HG03378 (cell line): ENCODE data around the gene SCUBE1.

ENCODE experiments used
- ATAC-seq: cut with Tn5 transposase; IDR thresholded peaks from one replicate; pipeline ENCODE4 v1.9.1; 2021; ENCODE audit warnings: mild to moderate bottlenecking, moderate library complexity; ENCODE audit not compliant: unreplicated experiment

The SCUBE1 gene

DNA sequence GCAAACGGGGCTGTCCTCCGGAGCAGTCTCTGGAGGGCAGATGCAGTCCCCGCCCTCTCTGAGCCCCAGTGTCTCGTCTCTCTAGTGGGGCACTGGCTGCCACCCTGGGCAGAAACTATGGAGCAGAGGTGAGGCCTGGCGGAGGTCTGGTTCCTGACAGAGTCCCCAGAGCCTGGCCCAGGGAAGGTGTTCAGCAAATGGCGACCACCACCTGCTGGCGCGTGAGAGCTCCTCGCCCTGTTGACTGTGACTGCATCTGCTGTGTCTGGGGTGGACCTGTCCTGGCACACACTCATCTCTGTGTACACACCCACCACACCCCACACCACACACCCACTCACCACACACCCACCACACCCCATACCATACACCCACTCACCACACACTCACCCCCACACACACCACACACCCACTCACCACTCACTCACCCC lies 137.9 kb downstream of the SCUBE1 start:
- no peak for ATAC-seq

GRCh38 chr22:43203471-43203981 lies 139.6 kb downstream of the SCUBE1 start:
- ATAC-seq: no peak

DNA sequence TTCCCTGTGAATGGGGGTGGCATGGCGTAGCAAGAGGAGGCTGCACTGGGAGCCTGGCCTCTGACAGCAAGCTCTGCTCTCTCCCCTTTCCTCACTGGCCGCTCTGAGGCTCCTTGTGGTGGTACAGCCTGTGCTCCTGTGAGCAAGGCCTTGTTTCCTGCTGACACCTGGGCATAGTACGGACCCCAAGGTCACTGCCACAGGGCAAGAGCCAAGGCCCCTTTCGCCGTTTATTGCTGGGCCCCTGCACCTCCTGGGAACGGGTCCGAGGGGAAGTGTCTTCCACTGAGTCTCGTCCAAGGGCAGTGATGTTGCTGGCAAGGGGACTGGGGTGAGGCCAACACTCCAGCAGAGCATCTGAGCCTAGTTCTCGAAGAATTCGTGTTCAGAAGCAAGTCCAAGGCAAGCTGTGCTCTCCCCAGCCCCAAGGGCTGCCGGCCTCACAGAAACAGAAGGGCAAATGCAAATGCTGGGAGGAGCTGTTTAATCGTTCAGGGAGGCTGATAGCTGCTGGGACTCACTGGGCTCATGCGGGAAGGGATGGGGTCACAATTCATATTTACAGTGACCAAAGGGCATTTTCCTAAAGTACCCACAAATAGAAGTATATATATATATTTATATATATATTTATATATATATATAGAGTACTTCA lies 140.3 kb downstream of the SCUBE1 start:
- no peak for ATAC-seq

DNA sequence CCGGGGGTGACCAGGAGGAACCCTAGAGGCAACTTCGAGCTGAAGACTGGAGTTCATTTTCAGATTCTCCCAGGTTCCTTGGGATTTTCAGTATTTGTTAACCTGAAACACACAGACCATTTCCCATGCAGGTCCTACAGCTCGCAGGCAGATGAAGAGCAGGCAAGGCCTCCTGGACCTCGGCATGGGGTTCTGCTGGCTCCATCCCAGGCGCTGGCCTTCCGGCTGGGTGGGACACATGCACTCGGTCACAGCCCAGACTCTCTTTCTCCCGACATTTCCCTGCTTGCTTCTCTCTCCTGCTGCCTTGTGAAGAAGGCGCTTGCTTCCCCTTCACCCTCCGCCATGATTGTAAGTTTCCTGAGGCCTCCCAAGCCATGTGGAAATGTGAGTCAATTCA lies 140.8 kb downstream of the SCUBE1 start:
- ATAC-seq: no peak

DNA sequence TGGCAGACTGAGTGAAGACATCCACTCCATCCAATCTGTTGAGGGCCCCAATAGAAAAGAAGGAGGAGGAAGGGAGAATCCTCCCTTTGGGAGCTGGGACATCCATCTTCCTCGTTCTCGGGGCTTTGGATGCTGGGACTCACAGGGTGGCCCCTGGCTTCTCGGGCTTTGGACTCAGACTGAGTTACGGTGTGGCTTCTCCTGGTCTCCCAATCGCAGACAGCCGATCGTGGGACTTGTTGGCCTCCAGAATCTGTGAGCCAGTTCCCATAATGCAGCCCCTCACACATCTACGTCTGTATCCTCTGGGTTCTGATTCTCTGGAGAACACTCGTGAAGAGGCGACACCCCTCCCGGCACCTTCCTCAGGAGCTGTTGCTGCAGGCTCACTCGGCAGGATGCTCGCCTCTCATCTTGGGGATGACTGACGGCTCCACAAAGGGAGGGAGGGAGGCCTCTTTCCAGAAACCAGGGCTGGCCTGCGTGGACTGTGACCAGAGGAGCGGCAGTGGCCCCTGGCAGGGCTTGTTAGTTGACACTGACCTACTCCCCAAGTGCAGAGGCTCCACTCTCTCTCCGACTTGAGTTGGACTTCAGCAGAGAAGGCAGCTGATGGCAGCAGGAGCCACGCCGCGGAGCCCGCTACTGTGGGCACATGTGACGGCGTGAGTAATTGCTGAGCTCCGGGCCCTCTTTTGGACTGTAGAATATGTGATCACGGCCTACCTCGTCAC lies 141.5 kb downstream of the SCUBE1 start:
- no peak for ATAC-seq

DNA sequence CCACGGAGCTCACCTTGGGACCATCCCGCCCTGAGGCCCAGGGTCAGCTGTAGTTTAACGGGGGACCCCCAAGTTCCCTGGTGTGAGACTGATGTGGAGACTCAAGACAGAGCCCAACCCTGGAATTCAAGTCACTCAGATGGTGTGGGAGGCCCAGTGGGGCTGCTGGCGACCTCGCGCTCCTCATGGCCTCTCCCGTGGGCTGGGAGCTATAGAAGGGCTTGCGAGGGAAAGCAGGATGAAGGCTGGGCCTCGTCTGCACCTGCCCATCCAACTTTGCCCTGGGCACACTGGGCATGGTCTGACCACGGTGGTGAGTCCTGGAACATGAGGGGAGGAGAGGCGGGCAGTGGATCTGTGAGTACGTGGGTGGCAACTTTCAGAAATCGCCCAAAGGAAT lies 142.6 kb downstream of the SCUBE1 start:
- ATAC-seq: no peak

DNA sequence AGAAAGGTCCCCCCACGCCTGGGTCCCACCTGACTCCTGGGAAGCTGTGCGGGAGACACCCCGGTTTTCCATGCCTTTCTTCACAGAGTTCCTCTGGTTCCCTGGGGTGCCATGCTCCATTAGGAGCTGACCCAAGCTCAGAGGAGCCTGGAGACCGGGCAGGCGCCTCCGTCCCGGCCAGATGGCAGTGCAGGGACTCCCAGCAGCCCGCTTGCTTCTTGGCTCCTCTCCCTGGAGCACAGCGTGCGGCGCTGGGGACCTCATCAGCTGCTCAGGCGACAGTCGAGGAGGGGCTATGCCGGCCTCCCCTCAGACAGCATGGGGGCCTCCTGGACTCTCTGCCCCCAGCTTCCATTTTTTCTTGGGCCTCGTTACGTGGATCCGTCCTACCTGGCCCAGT lies 143.1 kb downstream of the SCUBE1 start:
- no peak for ATAC-seq

GRCh38 chr22:43199541-43199940 lies 143.6 kb downstream of the SCUBE1 start:
- ATAC-seq: no peak

GRCh38 chr22:43198936-43199335 lies 144.2 kb downstream of the SCUBE1 start:
- no peak for ATAC-seq

GRCh38 chr22:43198126-43198525 lies 145.0 kb downstream of the SCUBE1 start:
- ATAC-seq: no peak

- no peak for ATAC-seq
These were observed 145.8 kb downstream of the SCUBE1 start for GRCh38 chr22:43197271-43197941.

GRCh38 chr22:43191831-43192230 lies 151.3 kb downstream of the SCUBE1 start:
- no peak for ATAC-seq

DNA sequence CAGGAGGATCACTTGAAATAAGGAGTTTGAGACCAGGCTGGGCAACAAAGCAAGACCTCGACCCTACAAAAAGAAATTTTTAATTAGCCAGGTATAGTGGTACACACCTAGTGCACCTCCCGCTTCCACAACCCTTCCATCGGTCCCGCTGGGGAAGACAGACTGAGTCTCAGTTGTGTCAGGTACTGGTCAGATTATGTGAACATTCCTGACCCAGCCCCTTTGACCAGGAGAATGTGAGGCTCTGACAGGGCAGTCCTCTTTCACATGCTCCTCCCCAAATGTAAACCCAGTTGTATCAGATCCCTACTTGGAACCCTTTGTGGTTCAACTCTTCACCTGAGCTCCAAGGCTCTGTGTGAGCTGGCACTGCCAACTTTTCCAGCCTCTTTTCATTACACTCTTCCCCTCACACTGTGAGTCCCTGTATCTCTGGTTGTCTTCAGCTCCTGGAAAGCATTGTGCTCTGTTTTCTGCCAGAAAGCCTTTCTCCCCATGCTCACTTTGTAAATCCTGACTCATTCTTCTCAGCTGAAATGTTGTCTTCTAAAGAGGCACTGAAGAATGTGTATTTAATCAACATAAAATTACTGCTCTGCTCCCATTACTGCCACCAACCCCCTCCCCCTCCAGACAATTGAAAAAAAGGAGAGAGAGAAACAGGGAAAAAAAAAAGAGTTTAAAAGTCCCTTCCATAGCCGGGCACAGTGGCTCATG lies 154.2 kb downstream of the SCUBE1 start:
- ATAC-seq: no peak

DNA sequence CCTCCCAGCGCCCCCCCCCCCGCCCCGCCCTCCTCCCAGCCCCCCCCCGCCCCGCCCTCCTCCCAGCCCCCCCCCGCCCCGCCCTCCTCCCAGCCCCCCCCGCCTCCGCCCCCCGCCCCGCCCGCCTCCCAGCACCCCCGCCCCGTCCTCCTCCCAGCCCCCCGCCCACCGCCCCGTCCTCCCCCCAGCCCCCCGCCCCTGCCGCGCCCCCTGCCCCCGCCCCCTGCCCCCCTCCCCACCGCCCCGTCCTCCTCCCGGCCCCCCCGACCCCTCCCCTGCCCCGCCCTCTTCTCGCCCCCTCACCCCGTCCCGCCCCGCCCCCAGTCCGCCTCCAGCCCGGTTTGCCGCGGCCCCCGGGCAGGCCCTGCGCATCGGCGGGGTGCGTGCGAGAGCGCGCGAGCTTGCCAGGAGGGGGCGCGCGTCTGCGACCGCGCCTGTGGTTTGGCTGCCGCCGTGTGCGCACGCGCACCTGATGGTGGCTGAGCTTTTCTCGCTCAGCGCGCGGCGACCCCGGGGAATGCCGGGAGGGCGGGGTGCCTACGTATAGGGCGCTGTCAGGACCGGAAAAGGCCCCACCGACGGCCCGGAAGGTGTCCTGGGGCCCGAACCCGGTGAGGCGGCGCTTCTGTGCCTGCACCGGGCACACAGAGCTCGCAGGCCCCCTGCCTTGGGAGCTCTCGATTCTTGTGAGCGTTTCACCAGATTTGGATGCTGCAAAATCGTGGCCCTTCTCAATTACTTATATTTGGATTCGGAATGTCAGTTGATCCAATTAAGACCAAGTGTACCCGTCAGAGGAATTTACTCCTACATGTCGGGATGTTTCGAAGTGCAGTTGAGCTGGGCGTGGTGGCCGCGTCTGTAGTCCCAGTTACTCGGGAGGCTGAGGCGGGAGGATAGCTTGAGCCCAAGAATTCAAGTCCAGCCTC lies 155.7 kb downstream of the SCUBE1 start:
- ATAC-seq: peak; percentile 58

DNA sequence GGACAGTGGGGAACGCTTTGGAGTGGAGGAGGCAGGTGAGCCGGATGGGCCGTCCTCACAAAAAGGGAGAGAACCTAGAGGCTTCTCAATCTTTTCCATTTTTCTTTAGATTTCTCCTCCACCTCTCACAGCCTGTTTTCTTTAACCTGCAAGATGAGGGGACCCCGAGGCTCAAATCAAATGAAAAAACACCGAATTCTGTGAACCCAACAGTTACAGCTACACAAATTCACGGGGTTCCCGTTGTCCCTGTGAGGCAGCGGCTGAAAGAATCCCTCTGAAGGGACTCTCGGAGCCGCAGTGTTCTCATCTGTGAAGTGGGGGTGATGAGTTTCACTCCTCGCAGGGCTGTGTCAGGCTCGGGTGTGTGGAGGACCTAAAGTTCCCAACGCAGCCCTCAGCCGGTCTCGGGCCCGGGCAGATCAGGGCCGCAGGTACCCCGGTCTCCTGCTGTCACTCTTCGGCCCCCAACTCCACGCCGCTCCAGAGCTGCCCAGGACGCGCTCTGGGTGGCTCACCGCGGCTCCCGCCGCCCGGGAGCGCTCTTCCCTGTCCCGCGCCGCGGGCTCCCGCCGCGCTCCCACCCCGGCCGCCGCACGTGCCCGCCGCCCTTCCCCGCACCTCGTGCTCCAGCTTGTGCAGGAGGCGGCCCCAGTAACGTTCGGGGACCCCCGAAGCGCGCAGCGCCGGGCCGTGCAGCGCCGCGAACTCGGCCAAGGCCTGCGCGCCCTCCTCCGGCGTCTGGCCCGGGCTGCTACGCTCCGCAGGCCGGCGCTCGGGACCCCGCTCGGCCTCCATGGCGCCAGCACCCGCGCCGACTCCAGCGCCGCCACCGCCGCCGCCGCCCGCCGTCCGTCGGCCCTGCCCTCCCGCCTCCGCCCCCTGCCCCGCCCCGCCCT lies 156.7 kb downstream of the SCUBE1 start, which contains the start of gene TTLL12:
Gene TTLL12, minus strand, starts transcription at position 863 of the 899 bp plus-strand sequence. Its CDS starts 65 bp downstream, at position 798.
- ATAC-seq: no peak

DNA sequence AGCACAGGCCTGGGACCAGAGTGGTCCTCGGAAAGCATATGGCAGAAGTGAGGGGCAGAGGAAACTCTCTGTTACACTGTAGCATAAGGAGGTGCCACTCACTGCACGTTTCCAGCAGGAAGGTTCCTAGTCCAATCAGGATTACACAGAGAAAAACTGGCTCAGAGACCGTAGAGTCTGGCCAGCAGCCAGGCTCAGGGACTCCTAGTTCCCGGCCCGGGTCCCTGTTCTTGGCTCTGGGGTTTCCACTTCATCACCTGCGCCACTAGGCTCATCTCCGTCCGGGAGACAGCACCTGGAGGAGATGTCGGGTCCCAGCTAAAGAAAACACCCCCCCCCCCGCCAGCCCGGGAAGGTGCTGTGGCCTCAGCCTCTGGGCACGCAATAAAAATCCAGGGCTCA lies 157.3 kb downstream of the SCUBE1 start:
- ATAC-seq: no peak

- ATAC-seq: no peak
These were observed 159.5 kb downstream of the SCUBE1 start for GRCh38 chr22:43183496-43184277.

DNA sequence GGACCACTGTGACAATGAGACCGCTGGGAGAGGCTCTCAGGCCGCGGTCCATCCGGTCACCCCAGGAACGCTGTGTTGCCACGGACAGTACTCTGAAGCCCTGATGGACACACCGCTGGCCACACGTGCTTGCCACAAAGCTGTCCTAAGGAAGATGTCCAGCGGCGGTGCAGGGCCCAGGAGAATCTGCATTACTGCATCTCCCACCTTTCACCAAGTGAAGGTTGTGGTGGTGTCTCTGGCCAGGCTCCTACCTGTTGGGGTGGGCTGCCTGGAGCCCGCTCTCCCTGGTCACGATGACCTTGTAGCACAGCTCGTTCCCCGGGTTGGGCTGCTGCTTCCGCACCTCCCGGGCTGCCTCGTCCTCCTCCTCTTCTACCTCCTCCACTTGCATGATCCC lies 160.4 kb downstream of the SCUBE1 start:
- ATAC-seq: no peak
